ENCODE results near the gene TRIM39. TPM values are rescaled to one million over a fixed set of nuclear protein-coding genes. Genes with fewer than 3 reads are reported as not detected.
A peak's percentile ranks its signal among the peaks of the same experiment; 100 is the strongest.

The TRIM39 gene
- polyA plus RNA-seq, 3 donors = 3.5 to 16.3 (median 3.6) TPM

- Histone ChIP-seq H3K9me3 (replicated peaks in 1 of 2; ENCODE audit: control insufficient read depth in 1 of 2, insufficient read depth in 1 of 2, low read length in 2 of 2) (no peaks in the 10 kb centered on the region), H3K27ac (ENCODE audit: low read depth in 1 of 2, low read length in 2 of 2) (peak within 1 kb of the TSS; percentile 25 to 77), H3K4me2 (replicated peaks; ENCODE audit: extremely low read depth, low read length, poor library complexity, severe bottlenecking) (peak within 1 kb of the TSS; percentile 79), H4K20me1 (ENCODE audit: insufficient read depth, low read length) (no peaks in the 10 kb centered on the region), H3K27me3 (ENCODE audit: control insufficient read depth in 2 of 2, insufficient read depth in 2 of 2, low read length in 2 of 2) (peaks cover under 1 to 2% of the 10 kb centered on the region in 2 donors), H3K36me3 (replicated peaks in 1 of 2; ENCODE audit: control insufficient read depth in 1 of 2, insufficient read depth in 2 of 2, low read length in 2 of 2) (peaks cover 27 to 40% of the 10 kb centered on the region in 2 donors), H3K9ac (ENCODE audit: insufficient read depth, low read length, poor library complexity, severe bottlenecking) (peak within 1 kb of the TSS; percentile 74), H3K79me2 (ENCODE audit: insufficient read depth, low read length) (no peaks in the 10 kb centered on the region), H3K4me1 (ENCODE audit: control insufficient read depth in 1 of 2, insufficient read depth in 2 of 2, low read length in 2 of 2) (peaks cover 7 to 15% of the 10 kb centered on the region in 2 donors), H2AFZ (ENCODE audit: insufficient read depth, low read depth, low read length, poor library complexity, severe bottlenecking) (peak within 1 kb of the TSS; percentile 95), H3K4me3 (replicated peaks in 1 of 3; ENCODE audit: low read depth in 2 of 3, low read length in 3 of 3) (peak within 1 kb of the TSS; percentile 77 to 86 (median 85))
- peaks cover 19% of the 10 kb centered on the region for H3K4me1 Mint-ChIP-seq
- TF ChIP-seq CTCF (IDR thresholded peaks at IDR 0.05) = no peak
- intact Hi-C loops (cut with micrococcal nuclease) = no loop called here
- H3K9me3 Mint-ChIP-seq = peaks cover 0 to 4% (median 0%) of the 10 kb centered on the region in 7 donors
- peaks cover 11 to 21% (median 18%) of the 10 kb centered on the region in 3 donors for H3K27me3 Mint-ChIP-seq (ENCODE audit: low read depth in 3 of 3)
- H3K27ac Mint-ChIP-seq = peak within 1 kb of the TSS in 6 of 7 donors; percentile 63 to 93 (median 76)
- peak within 1 kb of the TSS; percentile 88 to 94 for H3K4me3 Mint-ChIP-seq
- DNase-seq = peak; percentile 49 to 67 (median 61)
- H3K36me3 Mint-ChIP-seq = peaks cover 46 to 49% of the 10 kb centered on the region in 2 donors
- 2% methylated on average over 53 of the region's 64 CpGs for WGBS (ENCODE audit: insufficient coverage)
These were observed 18.3 kb downstream of the TRIM39 start, which contains the start of gene RPP21 for GRCh38 chr6:30344868-30345671. TSS of gene RPP21 (plus strand) at chr6:30345156. CDS start at chr6:30345172, 16 bp downstream.

DNA sequence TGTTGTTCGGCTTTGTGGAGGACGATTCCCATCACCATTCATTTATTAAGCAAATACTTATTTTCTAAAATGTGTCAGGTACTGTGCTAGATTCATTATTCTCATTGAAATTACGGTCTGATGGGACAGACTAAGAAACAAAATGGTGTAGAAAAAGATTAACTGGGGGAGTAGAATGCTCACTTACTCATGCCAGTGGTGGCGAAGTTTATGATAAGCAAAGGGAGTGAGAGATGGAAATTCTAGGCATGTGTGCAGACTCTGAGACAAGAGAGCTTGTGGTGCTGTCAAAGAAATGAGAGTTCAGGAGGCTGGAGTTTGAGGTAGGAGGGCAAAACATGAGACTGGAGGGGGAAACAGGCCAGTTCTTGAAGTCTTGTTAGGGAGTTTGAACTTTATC, 19.1 kb downstream of the TRIM39 start:
- peak overlapping the region in 1 of 3 experiments; percentile 85 for H3K4me3 ChIP-seq (replicated peaks in 1 of 3; ENCODE audit: low read depth in 2 of 3, low read length in 3 of 3)
- peaks cover 5 to 7% of the 10 kb centered on the region in 2 donors for H3K27me3 ChIP-seq (ENCODE audit: control insufficient read depth in 2 of 2, insufficient read depth in 2 of 2, low read length in 2 of 2)
- no peaks in the 10 kb centered on the region for H3K9me3 ChIP-seq (replicated peaks in 1 of 2; ENCODE audit: control insufficient read depth in 1 of 2, insufficient read depth in 1 of 2, low read length in 2 of 2)
- Mint-ChIP-seq H3K4me1 (peaks cover 19% of the 10 kb centered on the region), H3K27me3 (ENCODE audit: low read depth in 3 of 3) (peaks cover 14 to 26% (median 21%) of the 10 kb centered on the region in 3 donors), H3K36me3 (peaks cover 38 to 41% of the 10 kb centered on the region in 2 donors), H3K9me3 (peaks cover 0 to 4% (median 0%) of the 10 kb centered on the region in 7 donors), H3K27ac (peak overlapping the region in 1 of 7 donors; percentile 12), H3K4me3 (peak overlapping the region; percentile 88 to 94)
- H3K27ac ChIP-seq (ENCODE audit: low read depth in 1 of 2, low read length in 2 of 2) = no peak overlapping the region
- no peaks in the 10 kb centered on the region for H4K20me1 ChIP-seq (ENCODE audit: insufficient read depth, low read length)
- H3K9ac ChIP-seq (ENCODE audit: insufficient read depth, low read length, poor library complexity, severe bottlenecking) = no peak overlapping the region
- peaks cover 7 to 15% of the 10 kb centered on the region in 2 donors for H3K4me1 ChIP-seq (ENCODE audit: control insufficient read depth in 1 of 2, insufficient read depth in 2 of 2, low read length in 2 of 2)
- 90% methylated on average over 2 of the region's 4 CpGs for WGBS (ENCODE audit: insufficient coverage)
- no peak for TF ChIP-seq CTCF (IDR thresholded peaks at IDR 0.05)
- peak overlapping the region; percentile 2 for H2AFZ ChIP-seq (ENCODE audit: insufficient read depth, low read depth, low read length, poor library complexity, severe bottlenecking)
- H3K4me2 ChIP-seq (replicated peaks; ENCODE audit: extremely low read depth, low read length, poor library complexity, severe bottlenecking) = peak overlapping the region; percentile 79
- intact Hi-C loops (cut with micrococcal nuclease) = no loop called here
- no peaks in the 10 kb centered on the region for H3K79me2 ChIP-seq (ENCODE audit: insufficient read depth, low read length)
- peaks cover 20 to 33% of the 10 kb centered on the region in 2 donors for H3K36me3 ChIP-seq (replicated peaks in 1 of 2; ENCODE audit: control insufficient read depth in 1 of 2, insufficient read depth in 2 of 2, low read length in 2 of 2)
- DNase-seq = no peak
